GM23338 (cell line): ENCODE measurements around the gene MYMX. TPM values are rescaled to one million over a fixed set of nuclear protein-coding genes. Genes with fewer than 3 reads are reported as not detected.

ENCODE experiments used
- ATAC-seq: fragments of 200-7000 bp; cut with Tn5 transposase; 3 replicates; pipeline ENCODE4 v1.9.1; 2020
- DNase-seq: peaks from one replicate; pipeline ENCODE4 v3.0.0-alpha.2; 2015; ENCODE audit warnings: low spot score
- H2AFZ ChIP-seq: fragments of 200-600 bp; sonication (generic); 2 replicates; pipeline ENCODE4 v1.8.0; 2016; ENCODE audit warnings: antibody characterized with exemption, mild to moderate bottlenecking, moderate library complexity
- H3F3A ChIP-seq: fragments of 200-600 bp; sonication (generic); replicated peaks from 2 replicates; pipeline ENCODE4 v1.8.0; 2017; ENCODE audit warnings: antibody characterized with exemption, mixed run types, low read depth
- H3K27ac ChIP-seq: fragments of 200-600 bp; sonication (generic); 2 replicates; pipeline ENCODE4 v1.6.1; 2016; ENCODE audit warnings: low read depth
- H3K27me3 ChIP-seq: fragments of 200-600 bp; sonication (generic); 2 replicates; pipeline ENCODE4 v1.8.0; 2016; ENCODE audit warnings: mild to moderate bottlenecking, mixed run types, moderate library complexity; ENCODE audit not compliant: insufficient read depth
- H3K36me3 ChIP-seq: fragments of 200-600 bp; sonication (generic); 2 replicates; pipeline ENCODE4 v1.8.0; 2016; ENCODE audit warnings: mild to moderate bottlenecking; ENCODE audit not compliant: insufficient read depth
- H3K4me1 ChIP-seq: fragments of 200-600 bp; sonication (generic); 2 replicates; pipeline ENCODE4 v1.8.0; 2016; ENCODE audit warnings: mild to moderate bottlenecking, moderate library complexity; ENCODE audit not compliant: insufficient read depth
- H3K4me2 ChIP-seq: fragments of 200-600 bp; sonication (generic); 2 replicates; pipeline ENCODE4 v1.7.1; 2017; ENCODE audit warnings: mixed run types
- H3K4me3 ChIP-seq: fragments of 200-600 bp; sonication (generic); 2 replicates; pipeline ENCODE4 v1.6.1; 2016; ENCODE audit warnings: mixed run types
- H3K79me2 ChIP-seq: fragments of 200-600 bp; sonication (generic); replicated peaks from 2 replicates; pipeline ENCODE4 v1.8.0; 2017; ENCODE audit warnings: mild to moderate bottlenecking; ENCODE audit not compliant: insufficient read depth
- H3K9me2 ChIP-seq: fragments of 200-600 bp; sonication (generic); 2 replicates; pipeline ENCODE4 v1.8.0; 2017; ENCODE audit not compliant: insufficient read depth
- H4K20me1 ChIP-seq: fragments of 200-600 bp; sonication (generic); replicated peaks from 2 replicates; pipeline ENCODE4 v1.8.0; 2017; ENCODE audit warnings: mild to moderate bottlenecking; ENCODE audit not compliant: insufficient read depth
- H3K27ac Mint-ChIP-seq: 2 replicates; pipeline ENCODE4 v1.8.0; 2020; ENCODE audit warnings: inconsistent platforms, mild to moderate bottlenecking, moderate library complexity, mixed read lengths
- H3K27me3 Mint-ChIP-seq: 3 replicates; pipeline ENCODE4 v1.8.0; 2022; ENCODE audit warnings: low read depth, mild to moderate bottlenecking, moderate library complexity, mixed read lengths, inconsistent platforms; ENCODE audit not compliant: insufficient read depth, poor library complexity
- H3K36me3 Mint-ChIP-seq: 3 replicates; pipeline ENCODE4 v1.8.0; 2021; ENCODE audit warnings: low read depth, mild to moderate bottlenecking, inconsistent platforms, moderate library complexity, mixed read lengths
- H3K4me1 Mint-ChIP-seq: 3 replicates; pipeline ENCODE4 v1.8.0; 2020; ENCODE audit warnings: mild to moderate bottlenecking, inconsistent platforms, mixed read lengths
- H3K4me3 Mint-ChIP-seq: 3 replicates; pipeline ENCODE4 v1.8.0; 2021; ENCODE audit warnings: moderate library complexity, mild to moderate bottlenecking, inconsistent platforms, mixed read lengths
- H3K9me3 Mint-ChIP-seq: 3 replicates; pipeline ENCODE4 v1.8.0; 2020; ENCODE audit warnings: moderate library complexity, mild to moderate bottlenecking, inconsistent platforms, mixed read lengths
- CREB1 ChIP-seq: fragments of 250-450 bp; sonication (Bioruptor Pico); IDR thresholded peaks from 2 replicates; pipeline ENCODE4 v1.5.0; 2020; ENCODE audit warnings: low read depth, mild to moderate bottlenecking, moderate library complexity
- EZH2 ChIP-seq: fragments of 200-600 bp; sonication (generic); IDR thresholded peaks from one replicate; pipeline ENCODE4 v1.8.0; 2017; ENCODE audit warnings: antibody characterized with exemption, mild to moderate bottlenecking, low read depth; ENCODE audit not compliant: unreplicated experiment
- EZH2phosphoT487 ChIP-seq: fragments of 200-600 bp; sonication (generic); IDR thresholded peaks from one replicate; pipeline ENCODE4 v1.8.1; 2018; ENCODE audit warnings: antibody characterized with exemption; ENCODE audit not compliant: unreplicated experiment
- JUNB ChIP-seq: IDR thresholded peaks from one replicate; pipeline ENCODE4 v1.6.1; 2016; ENCODE audit warnings: antibody characterized with exemption; ENCODE audit not compliant: unreplicated experiment
- NANOG ChIP-seq: IDR thresholded peaks from 2 replicates; pipeline ENCODE4 v1.6.1; 2016; ENCODE audit warnings: antibody characterized with exemption, borderline replicate concordance
- POLR2AphosphoS5 ChIP-seq: IDR thresholded peaks from 2 replicates; pipeline ENCODE4 v1.6.1; 2016; ENCODE audit warnings: antibody characterized with exemption, low read depth
- STAT1 ChIP-seq: IDR thresholded peaks from one replicate; pipeline ENCODE4 v1.6.1; 2016; ENCODE audit warnings: antibody characterized with exemption; ENCODE audit not compliant: unreplicated experiment
- ZNF114 ChIP-seq: fragments of 250-450 bp; sonication (Bioruptor Pico); IDR thresholded peaks from 2 replicates; pipeline ENCODE4 v1.5.0; 2020; ENCODE audit warnings: mild to moderate bottlenecking, moderate library complexity
- ZNF331 ChIP-seq: fragments of 250-450 bp; sonication (Bioruptor Pico); IDR thresholded peaks from 2 replicates; pipeline ENCODE4 v1.5.0; 2020; ENCODE audit warnings: low read depth, mild to moderate bottlenecking, moderate library complexity
- polyA plus RNA-seq: library from polyadenylated mRNA; unstranded; fragments of >200 nt; fragmentation: Nextera tagmentation; extraction: Ambion mirVana; gene quantifications from 2 replicates; pipeline ENCODE4 v1.2.1, GENCODE V29; 2016
- total RNA-seq: library from RNA; depleted of rRNA; stranded (reverse); fragments of >200 nt; shearing (Covaris generic); gene quantifications from 2 replicates; pipeline ENCODE4 v1.2.3, GENCODE V29; 2014
- TF ChIP-seq, protein P1 (sequence below): IDR thresholded peaks from one replicate; pipeline ENCODE4 v1.6.1; 2018; ENCODE audit warnings: antibody characterized with exemption; ENCODE audit not compliant: unreplicated experiment
- TF ChIP-seq, protein P2 (sequence below): IDR thresholded peaks from 2 replicates; pipeline ENCODE4 v1.6.1; 2016; ENCODE audit warnings: antibody characterized with exemption
- TF ChIP-seq, protein P3 (sequence below), 2 experiments: fragments of 200-600 bp in 1 of 2; sonication (generic) in 1 of 2; conservative IDR thresholded peaks; 2 replicates each; pipeline versions ENCODE4 v1.5.1 to v1.6.1; 2016 to 2017; ENCODE audit warnings: antibody characterized with exemption in 2 of 2, low read depth in 2 of 2, mild to moderate bottlenecking in 2 of 2, moderate library complexity in 1 of 2

Gene MYMX
- total and polyA plus RNA-seq, 2 experiments from 2014 or later = 2.8 to 7.1 TPM

- TF ChIP-seq, protein P1, sequence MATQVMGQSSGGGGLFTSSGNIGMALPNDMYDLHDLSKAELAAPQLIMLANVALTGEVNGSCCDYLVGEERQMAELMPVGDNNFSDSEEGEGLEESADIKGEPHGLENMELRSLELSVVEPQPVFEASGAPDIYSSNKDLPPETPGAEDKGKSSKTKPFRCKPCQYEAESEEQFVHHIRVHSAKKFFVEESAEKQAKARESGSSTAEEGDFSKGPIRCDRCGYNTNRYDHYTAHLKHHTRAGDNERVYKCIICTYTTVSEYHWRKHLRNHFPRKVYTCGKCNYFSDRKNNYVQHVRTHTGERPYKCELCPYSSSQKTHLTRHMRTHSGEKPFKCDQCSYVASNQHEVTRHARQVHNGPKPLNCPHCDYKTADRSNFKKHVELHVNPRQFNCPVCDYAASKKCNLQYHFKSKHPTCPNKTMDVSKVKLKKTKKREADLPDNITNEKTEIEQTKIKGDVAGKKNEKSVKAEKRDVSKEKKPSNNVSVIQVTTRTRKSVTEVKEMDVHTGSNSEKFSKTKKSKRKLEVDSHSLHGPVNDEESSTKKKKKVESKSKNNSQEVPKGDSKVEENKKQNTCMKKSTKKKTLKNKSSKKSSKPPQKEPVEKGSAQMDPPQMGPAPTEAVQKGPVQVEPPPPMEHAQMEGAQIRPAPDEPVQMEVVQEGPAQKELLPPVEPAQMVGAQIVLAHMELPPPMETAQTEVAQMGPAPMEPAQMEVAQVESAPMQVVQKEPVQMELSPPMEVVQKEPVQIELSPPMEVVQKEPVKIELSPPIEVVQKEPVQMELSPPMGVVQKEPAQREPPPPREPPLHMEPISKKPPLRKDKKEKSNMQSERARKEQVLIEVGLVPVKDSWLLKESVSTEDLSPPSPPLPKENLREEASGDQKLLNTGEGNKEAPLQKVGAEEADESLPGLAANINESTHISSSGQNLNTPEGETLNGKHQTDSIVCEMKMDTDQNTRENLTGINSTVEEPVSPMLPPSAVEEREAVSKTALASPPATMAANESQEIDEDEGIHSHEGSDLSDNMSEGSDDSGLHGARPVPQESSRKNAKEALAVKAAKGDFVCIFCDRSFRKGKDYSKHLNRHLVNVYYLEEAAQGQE = no peak
- TF ChIP-seq, protein P2, sequence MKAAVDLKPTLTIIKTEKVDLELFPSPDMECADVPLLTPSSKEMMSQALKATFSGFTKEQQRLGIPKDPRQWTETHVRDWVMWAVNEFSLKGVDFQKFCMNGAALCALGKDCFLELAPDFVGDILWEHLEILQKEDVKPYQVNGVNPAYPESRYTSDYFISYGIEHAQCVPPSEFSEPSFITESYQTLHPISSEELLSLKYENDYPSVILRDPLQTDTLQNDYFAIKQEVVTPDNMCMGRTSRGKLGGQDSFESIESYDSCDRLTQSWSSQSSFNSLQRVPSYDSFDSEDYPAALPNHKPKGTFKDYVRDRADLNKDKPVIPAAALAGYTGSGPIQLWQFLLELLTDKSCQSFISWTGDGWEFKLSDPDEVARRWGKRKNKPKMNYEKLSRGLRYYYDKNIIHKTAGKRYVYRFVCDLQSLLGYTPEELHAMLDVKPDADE = no peak
These were observed 36.3 kb upstream of the MYMX start (continued) for GRCh38 chr6:44180406-44180805.

- ATAC-seq (no peak), DNase-seq (no peak)
- Histone ChIP-seq H3K27ac (no peak overlapping the region), H3K79me2 (no peaks in the 10 kb centered on the region), H3K4me1 (peaks cover 6% of the 10 kb centered on the region), H3K4me2 (no peak overlapping the region), H3K27me3 (no peaks in the 10 kb centered on the region), H3F3A (0 out of 2 replicates have a peak, but pooled peaks cover under 1% of the 10 kb centered on the region), H3K9me2 (no peaks in the 10 kb centered on the region), H4K20me1 (no peaks in the 10 kb centered on the region), H2AFZ (no peak overlapping the region), H3K36me3 (no peaks in the 10 kb centered on the region), H3K4me3 (no peak overlapping the region)
- Mint-ChIP-seq H3K27ac (no peak overlapping the region), H3K4me1 (peaks cover 31% of the 10 kb centered on the region), H3K9me3 (no peaks in the 10 kb centered on the region), H3K4me3 (no peak overlapping the region), H3K27me3 (peaks cover 22% of the 10 kb centered on the region), H3K36me3 (no peaks in the 10 kb centered on the region; the same call in 2 of the 3 replicates)
- TF ChIP-seq JUNB (no peak), CREB1 (CRISPR knock-in tag) (no peak), POLR2AphosphoS5 (no peak), EZH2phosphoT487 (no peak), ZNF114 (CRISPR knock-in tag) (no peak), STAT1 (no peak), EZH2 (no peak), NANOG (no peak), ZNF331 (CRISPR knock-in tag) (no peak)
- TF ChIP-seq, protein P2 = no peak
- TF ChIP-seq, protein P3, sequence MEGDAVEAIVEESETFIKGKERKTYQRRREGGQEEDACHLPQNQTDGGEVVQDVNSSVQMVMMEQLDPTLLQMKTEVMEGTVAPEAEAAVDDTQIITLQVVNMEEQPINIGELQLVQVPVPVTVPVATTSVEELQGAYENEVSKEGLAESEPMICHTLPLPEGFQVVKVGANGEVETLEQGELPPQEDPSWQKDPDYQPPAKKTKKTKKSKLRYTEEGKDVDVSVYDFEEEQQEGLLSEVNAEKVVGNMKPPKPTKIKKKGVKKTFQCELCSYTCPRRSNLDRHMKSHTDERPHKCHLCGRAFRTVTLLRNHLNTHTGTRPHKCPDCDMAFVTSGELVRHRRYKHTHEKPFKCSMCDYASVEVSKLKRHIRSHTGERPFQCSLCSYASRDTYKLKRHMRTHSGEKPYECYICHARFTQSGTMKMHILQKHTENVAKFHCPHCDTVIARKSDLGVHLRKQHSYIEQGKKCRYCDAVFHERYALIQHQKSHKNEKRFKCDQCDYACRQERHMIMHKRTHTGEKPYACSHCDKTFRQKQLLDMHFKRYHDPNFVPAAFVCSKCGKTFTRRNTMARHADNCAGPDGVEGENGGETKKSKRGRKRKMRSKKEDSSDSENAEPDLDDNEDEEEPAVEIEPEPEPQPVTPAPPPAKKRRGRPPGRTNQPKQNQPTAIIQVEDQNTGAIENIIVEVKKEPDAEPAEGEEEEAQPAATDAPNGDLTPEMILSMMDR (conservative IDR thresholded peaks at IDR 0.05; ENCODE audit: low read depth in 2 of 2) = no peak
- TF ChIP-seq, protein P1 = no peak
These were observed 35.8 kb upstream of the MYMX start for GRCh38 chr6:44180886-44181285.
